HG02642 (cell line): Measurements from ENCODE around the gene SMARCAL1.
A peak's percentile ranks its signal among the peaks of the same experiment; 100 is the strongest.

Experiments
- ATAC-seq: cut with Tn5 transposase; IDR thresholded peaks from one replicate; pipeline ENCODE4 v1.9.1; 2021; ENCODE audit warnings: mild to moderate bottlenecking; ENCODE audit not compliant: unreplicated experiment, poor library complexity

Gene SMARCAL1

DNA sequence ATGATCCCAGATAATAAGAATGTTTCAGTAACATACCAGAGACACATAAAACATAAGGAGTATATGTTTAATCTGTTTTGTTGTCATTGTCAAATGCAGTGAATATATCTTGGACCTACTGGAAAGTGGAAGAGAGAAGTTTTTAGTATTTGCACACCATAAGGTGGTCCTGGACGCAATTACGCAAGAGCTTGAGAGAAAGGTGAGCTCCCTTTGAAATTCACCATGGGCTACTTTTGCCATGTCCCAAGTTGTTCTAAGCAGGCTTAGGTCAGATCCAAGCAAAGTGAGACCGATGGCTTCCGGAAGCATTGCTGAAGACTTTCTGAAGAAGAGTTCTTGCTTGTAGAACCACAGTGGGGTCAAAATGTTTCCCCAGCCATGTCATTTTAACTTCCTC is 55.6 kb downstream of the SMARCAL1 start:
- ATAC-seq: no peak

DNA sequence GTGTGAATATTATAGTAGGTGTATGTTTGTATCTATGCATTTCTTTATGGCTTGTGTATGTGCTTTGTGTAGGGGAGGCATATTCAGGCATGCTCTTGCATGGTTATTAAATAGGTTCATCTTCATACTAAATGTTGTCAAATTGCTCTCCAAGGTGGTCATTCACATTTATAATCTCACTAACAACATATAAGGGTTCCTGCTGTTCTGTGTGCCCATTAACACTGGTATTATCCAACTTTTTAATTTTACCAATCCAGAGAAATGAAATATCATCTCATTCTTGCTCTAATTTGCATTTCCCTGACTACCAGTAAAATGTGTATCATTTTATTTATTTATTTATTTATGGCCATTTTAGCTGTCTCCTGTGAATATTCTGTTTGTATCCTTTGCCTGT is 57.4 kb downstream of the SMARCAL1 start:
- ATAC-seq: no peak

DNA sequence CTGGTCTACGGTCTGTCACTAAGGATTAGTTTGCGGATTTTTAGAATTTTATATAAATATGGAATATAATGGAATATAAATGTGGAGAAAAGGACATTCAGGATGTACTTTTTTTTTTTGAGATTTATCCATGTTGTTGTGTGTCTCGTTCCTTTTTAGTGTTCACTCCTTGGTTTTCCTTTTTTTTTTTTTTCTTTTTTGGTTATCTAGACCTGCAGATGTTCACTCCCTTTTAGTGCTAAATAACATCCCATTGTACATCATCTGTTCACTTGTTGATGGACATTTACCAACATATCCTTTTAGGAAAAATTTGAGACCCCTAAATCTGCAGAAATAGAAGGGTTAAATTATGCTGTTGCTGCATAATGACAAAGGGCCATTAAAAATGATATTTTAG is 60.9 kb downstream of the SMARCAL1 start:
- ATAC-seq: no peak

DNA sequence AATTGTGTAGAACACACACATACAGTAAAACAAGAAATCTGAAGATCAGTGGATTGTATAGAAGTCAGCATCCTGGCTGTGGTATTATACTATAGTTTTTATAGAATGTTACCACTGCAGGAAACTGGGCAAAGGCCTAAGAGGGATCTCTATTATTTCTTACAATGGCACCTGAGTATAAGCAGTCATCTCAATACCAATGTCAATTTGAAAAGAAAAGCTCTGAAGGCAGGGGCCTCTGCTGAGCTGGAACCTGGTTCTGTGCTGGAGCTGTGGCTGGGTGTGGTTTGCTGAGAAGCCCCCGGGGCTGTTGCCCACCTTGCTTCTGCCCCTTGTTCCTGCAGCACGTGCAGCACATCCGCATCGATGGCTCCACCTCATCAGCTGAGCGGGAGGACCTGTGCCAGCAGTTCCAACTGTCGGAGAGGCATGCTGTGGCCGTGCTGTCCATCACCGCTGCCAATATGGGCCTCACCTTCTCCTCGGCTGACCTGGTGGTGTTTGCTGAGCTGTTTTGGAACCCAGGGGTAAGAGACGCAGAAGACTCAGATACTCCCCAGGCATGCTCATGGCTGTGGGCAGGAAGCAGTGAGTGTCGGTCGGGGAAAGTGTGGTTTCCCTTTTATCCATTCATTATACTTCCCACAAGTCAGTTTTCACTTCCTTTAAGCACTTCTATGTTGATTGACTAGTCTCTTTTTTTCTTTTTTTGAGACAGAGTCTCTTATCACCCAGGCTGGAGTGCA is 62.8 kb downstream of the SMARCAL1 start:
- peak; percentile 83 for ATAC-seq

DNA sequence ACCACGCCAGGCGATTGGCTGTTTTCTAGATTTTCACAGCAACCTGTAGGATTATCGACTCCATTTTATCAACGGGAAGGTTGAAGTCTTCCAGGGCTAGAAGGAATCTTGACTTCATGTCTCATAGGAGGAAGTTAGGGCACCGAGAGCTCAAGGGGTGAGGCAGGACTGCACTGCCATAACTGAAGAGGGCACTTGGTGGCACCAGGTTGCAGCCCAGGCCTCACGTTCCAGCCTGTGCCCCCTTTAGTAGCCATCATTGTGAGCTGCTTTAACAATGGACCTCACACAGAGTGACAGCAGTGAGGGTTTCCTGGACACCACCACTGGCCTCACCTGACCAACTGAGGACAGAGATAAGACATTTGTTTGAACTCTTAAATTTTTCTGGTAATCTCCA is 63.5 kb downstream of the SMARCAL1 start:
- no peak for ATAC-seq

DNA sequence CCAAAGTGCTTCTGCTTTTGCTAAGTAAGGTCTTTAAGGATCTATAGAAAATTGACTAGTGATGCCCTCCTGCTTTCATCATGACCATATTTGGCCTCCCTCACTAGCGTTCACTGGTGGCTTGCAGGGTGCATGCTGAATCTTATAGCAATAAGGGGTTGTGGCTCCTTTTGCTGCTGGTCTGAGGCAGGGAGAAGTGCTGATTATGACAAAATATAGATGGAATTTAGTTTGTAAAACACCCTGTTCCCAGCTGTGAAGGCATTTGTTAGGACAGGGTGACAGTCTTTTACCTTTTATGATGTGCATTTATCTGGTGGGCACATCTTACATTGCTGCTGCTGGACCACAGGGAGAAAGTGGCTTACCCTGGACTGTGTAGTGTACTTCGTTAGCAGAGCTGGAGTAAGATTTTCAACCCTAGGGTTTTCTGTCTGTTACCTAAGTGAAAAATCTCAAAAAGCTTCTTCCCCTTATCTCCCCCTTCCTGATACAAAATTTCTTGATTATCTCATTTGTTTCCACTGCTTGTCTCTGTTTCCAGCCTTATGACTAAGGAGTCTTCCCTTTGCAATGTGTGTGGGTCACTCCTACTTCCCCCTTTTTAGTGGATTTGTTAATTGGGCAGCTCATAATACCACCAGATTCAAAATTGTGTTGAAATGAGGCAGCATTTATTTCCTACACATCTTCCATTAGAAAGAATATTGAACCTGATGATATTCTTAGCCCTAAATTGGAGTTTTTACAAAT is 65.2 kb downstream of the SMARCAL1 start:
- no peak for ATAC-seq

DNA sequence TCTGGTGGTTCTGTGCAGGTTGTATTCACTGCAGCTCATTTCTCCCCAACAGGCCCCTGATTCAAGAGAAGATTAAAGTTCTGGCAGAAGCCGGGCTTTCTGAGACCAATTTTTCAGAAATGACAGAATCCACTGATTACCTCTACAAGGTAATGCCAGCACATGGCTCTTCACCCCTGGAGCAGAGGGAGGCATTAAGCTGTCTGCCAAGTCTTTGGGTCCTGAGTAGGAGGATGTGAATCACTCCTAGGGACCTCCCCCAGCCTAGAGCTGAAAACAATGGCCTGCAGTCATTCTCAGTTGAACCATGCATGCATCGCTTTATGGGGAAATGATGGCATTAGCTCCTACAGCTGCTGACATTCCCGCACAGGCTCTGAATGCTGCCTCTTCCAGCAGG is 65.9 kb downstream of the SMARCAL1 start:
- no peak for ATAC-seq

DNA sequence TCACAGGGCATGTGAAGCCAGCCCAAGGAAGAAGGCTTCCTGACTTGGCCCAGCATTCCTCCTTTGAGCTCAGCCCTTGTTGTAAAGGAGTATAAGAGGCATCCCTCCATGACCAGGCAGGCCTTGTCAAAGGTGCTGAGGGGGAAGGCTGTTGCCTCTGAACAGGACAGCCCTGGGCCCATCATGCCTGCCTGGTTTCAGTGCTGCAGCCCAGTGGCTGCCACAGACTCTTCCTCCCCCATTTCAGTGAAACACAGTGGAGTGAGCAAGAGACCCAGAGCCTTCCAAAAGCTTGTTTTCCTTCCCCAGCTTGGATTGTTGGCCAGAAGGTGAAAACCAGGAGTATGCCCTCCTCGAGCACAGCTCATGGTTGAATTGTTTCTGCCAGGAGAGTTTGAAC is 66.5 kb downstream of the SMARCAL1 start:
- ATAC-seq: no peak

DNA sequence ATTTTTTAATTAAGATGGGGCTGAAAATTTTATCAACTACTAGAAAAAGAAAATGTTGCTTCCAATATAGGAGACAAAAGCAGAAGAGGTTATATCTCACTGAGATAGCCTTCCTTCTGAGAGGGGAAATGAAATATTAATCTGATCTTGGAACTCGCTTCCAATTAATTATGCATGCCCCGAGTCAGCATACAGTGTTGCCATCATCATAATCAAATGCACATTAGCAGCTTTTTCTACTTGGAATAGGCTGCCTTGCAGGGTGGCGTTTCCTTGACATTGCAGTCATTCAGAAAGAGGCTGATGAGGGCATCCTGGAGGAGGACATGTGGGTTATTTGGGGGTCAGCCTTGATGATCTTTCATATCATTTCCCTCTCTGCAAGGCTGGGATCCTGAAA is 67.9 kb downstream of the SMARCAL1 start:
- no peak for ATAC-seq

DNA sequence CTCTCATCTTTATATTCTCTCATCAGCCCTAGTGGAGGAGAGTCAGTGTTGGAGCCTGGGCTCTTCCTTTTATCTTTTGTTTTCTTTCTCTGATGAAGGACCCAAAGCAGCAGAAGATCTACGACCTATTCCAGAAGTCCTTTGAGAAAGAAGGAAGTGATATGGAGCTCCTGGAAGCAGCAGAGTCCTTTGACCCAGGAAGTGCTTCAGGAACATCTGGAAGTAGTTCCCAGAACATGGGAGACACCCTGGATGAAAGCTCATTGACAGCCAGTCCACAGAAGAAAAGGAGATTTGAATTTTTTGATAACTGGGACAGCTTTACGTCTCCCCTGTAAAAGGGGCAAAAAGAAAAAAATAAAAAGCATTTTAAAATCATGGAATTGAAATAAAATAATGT is 70.4 kb downstream of the SMARCAL1 start:
- no peak for ATAC-seq

DNA sequence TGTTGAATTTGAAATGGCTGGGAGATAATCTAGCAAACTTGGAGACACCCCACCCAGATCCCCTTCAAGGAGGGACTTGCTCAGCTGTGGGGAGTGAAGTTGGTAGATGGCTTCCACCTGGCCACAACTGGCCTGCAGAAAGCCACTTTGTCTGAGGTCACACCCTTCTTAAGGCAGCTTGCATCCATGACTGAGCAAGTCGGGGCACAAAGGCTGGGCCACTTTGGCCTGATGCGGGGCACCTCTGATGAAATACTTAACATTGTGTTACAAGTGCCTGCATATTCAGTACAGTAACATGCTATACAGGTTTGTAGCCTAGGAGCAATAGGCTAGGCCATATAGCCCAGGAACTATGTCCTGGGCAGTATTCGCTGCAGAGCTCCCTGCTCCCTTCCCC is 73.0 kb downstream of the SMARCAL1 start:
- ATAC-seq: no peak

DNA sequence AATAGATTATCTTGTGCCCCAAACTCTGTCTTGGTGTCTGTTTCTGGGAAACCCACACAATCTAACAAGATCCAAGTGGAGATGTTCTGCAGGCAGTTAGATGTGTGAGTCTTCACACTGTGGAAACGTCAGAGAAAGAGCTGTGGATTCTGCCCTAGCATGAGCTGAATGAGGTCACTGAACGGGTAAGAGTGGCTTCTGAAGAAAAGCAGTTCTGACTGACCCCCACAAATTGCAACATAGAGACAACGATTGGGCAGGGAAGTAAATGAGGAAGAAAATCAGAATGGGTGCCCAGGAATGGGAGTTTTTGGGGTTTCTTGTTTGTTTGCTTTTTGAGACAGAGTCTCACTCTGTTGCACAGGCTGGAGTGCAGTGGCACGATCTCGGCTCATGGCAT is 73.5 kb downstream of the SMARCAL1 start:
- ATAC-seq: no peak

DNA sequence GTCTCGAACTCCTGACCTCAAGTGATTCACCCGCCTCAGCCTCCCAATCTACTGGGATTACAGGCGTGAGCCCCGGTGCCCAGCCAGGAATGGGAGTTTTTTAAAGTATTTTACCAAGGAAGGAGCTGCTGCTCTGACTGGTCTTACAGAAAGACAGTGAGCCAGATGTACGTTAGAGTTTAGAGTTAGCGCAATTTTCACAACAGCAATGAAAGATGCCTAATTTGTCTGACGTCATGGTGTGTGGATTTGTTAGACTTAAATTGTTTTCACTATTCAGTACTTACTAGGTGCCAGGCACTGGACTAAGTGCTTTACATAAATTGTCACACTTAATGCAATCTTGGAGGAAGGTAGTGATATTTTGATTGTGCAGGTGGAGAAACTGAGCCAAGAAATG is 74.0 kb downstream of the SMARCAL1 start:
- no peak for ATAC-seq

DNA sequence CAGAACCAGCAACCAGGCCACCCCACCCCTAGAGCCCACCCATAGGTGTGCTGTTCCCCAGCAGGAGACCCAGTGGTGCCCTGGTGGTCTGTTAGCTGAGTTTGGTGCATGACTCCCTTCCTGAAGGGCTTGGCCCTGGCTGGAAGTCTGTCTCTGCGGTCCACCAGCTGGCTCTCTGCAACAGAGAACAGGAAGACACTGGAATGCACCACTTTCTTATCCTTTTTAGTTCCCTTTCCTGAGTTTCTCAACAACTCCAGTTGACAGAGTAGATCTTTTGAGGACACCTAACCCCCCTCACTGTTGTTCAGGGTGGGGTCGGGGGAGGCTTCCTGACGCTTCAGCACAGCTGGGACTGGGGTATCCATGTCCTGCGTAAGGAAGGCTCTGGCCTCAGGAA is 74.4 kb downstream of the SMARCAL1 start:
- no peak for ATAC-seq

DNA sequence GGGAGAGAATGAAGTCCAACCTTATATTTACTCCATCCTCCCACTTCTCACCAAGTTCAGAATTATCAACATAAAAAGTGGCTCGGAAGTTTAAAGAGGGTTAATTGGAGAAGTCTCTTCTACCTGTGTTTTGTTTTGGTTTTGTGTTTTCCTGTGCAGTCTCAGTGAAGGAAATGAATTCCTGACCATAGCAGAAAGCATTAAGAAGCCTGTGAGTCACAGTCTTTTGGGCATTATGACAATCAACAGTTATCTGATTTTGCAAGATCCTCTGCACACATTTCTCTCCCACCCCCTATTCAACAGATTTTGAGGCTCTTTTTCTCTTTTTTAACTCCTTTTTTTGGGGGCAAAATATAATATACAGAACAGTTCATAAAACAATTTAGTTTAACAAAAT is 77.8 kb downstream of the SMARCAL1 start:
- ATAC-seq: no peak

DNA sequence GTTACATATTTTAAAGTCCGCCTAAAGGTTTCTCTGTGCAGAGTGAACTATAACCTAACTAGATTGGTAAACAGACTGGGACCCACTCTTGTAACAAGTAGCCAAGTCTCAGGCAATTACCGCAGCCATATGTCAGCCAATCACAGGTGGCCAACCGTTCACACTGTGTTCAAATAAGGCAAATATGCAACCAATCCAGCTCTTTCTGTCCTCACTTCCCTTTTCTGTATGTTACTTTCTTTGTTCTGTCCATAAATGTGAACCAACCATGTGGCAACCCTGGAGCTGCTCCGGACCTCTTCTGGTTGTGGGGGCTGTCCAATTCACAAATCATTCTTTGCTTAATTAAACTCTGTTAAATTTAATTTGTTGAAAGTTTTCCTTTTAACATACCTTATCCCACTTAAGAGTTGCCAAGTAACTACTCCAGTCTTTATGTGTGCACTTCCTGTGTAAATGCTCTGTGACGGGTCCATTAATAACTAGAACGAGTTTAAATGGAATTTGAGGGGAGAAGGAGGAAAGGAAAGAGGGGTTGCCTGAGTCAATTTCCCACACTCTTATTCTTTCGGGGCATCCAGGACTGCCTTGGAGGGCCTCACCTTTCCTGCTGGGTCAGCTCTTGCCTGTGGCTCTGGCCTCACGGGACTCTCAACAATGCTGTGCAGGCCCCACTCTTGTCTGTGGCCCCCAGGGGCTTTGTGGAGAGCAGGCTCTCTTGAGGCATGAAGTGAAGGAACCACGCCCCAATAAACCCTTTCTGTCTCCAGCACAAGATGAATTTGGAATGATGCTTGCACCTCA is 79.7 kb downstream of the SMARCAL1 start:
- peak; percentile 88 for ATAC-seq

DNA sequence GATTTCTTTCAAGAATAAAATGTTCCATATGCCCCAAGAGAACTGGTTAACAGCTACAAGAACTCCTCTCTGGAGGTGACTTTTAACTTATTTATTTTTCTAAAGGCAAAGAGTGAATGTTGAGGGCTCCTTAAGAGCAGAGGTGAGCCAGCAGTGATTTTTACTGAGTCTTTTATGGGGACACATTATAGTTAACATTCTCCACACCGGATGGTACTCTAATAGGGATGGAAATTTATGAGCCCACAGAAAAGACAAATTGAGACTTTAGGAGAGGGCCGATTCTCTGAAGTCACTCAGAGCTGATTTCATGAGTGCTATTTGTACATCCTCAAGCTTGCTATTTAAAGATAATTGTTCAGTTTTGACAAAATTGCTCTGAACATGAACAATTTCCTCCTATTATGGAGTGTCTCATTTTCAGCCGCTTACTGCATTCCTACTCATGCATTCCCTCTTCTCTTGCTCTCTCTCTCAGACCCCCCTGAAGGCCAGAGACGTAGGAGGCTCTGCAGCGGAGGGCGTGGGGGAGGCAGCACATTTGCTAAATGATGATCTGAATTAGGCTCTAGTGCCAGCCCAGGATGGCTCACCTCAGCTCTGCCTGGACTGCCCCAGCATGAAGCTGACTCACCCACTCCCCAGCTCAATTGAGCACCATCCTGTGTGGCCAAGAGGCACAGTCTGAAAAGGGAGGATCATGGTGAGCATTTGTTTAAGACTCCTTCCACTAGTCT is 80.5 kb downstream of the SMARCAL1 start:
- no peak for ATAC-seq

DNA sequence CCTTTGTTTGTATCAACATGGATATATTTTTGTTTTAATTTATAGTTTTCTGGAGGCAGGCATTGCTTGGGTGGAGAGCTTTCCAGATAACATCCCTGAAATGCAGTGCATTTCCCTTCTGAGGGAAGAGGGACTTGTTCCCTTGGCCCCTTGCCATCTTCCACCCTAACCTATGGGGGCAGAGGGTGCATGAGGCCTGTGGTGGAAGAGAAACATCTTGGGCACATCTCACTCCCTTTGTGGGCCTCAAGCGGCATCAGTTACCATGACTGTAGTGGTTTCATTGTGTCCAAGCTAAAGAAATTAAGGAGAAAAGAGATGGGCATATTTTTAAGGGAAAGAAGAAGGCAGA is 81.0 kb downstream of the SMARCAL1 start:
- no peak for ATAC-seq

DNA sequence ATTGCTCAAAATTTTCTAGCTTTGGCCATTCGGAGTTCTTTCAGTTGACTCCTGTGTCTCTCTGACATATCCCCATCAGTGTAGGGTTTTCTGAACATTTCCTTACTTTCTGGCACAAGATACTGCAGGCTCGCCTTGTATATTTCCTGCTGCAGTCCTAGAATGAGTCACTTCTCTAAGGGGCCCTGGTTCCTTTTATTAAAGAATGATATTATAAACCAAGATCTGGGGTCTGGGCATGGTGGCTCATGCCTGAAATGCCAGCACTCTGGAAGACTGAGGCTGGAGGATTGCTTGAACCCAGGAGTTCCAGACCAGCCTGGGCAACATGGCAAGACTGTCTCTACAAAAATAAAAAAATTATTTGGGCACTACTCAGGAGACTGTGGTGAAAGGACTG is 83.4 kb downstream of the SMARCAL1 start:
- ATAC-seq: no peak

DNA sequence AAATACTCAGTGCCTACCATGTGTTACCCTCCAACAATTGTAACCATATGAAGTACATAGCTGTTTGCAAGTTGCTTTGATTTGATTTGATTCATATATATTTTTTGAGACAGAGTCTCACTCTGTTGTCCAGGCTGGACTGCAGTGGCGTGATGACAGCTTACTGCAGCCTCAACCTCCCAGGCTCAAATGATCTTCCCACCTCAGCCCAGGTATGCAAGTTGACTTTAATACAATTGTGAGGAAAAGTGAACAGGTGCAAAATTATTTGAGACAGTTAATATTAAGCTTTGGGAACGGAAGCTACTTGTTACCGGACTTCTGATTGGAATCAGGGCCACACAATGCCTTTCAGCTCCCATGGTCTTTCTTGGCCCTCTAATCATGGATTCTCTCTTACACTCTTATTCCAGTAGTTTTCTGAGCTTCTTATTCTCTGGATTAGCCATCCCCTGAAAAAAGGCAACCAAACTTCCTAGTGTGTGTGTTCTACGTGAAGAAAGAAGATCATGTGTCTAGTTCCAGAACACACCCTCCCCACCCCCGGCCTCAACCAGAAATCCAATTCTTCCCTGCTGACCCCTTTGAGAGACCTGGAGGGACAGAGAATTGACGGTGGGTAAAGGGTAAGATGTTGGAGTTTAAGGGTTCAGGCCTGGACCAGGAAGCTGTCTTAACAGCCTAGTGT is 85.2 kb downstream of the SMARCAL1 start:
- no peak for ATAC-seq
